B cell (primary cell): ENCODE measurements around the gene PAF1. TPM values are rescaled to one million over a fixed set of nuclear protein-coding genes. Genes with fewer than 3 reads are reported as not detected.

ENCODE experiments used
- ATAC-seq: fragments of 200-7000 bp; cut with Tn5 transposase; one replicate; pipeline ENCODE4 v1.10.0; 2021; ENCODE audit warnings: low read depth, mild to moderate bottlenecking, moderate number of reproducible peaks, moderate library complexity
- CTCF ChIA-PET: fragments of 350-600 bp; sonication (Branson Sonifier 250); formaldehyde crosslinking; loops from one replicate; lab custom pipeline; 2021; ENCODE audit warnings: antibody characterized with exemption, inconsistent platforms; lab: Charles Lee
- POLR2A ChIA-PET: fragments of 350-600 bp; sonication (Branson Sonifier 250); formaldehyde crosslinking; loops from one replicate; lab custom pipeline; 2021; ENCODE audit warnings: antibody characterized with exemption; lab: Charles Lee
- DNase-seq: peaks from one replicate; pipeline ENCODE4 v3.0.0; 2013
- H2AFZ ChIP-seq: 2 replicates; pipeline ENCODE4 v1.6.1; 2012; ENCODE audit warnings: mild to moderate bottlenecking, low read depth, low read length; ENCODE audit not compliant: insufficient read depth, poor library complexity, severe bottlenecking
- H3K27ac ChIP-seq, 2 donors: 1 replicate in 1 of 2; 2 replicates in 1 of 2; pipeline ENCODE4 v1.5.1; 2012 to 2013; ENCODE audit warnings: low read length in 2 of 2, mild to moderate bottlenecking in 2 of 2, moderate library complexity in 1 of 2
- H3K27me3 ChIP-seq, 4 experiments: fragments of 200-600 bp in 1 of 4; sonication (generic) in 1 of 4; replicated peaks in 1 of 4; 1 replicate in 2 of 4; 2 replicates in 2 of 4; pipeline versions ENCODE4 v1.6.1 to v1.7.0; 2013 to 2016; ENCODE audit warnings: low read length in 3 of 4, mild to moderate bottlenecking in 2 of 4, mixed read lengths in 1 of 4, moderate library complexity in 1 of 4; ENCODE audit not compliant: insufficient read depth in 4 of 4, control insufficient read depth in 3 of 4; ENCODE audit errors: control extremely low read depth in 1 of 4
- H3K36me3 ChIP-seq, 2 experiments: replicated peaks in 1 of 2; 1 replicate in 1 of 2; 2 replicates in 1 of 2; pipeline versions ENCODE4 v1.6.1 to v1.7.1; 2013; ENCODE audit warnings: low read length in 1 of 2; ENCODE audit not compliant: insufficient read depth in 2 of 2, control insufficient read depth in 1 of 2; ENCODE audit errors: control extremely low read depth in 1 of 2, extremely low read depth in 1 of 2
- H3K4me1 ChIP-seq, 2 donors: fragments of 200-600 bp in 1 of 2; sonication (generic) in 1 of 2; 1 replicate in 1 of 2; 2 replicates in 1 of 2; pipeline versions ENCODE4 v1.5.1 to v1.6.1; 2013 to 2017; ENCODE audit warnings: low read length in 2 of 2; ENCODE audit not compliant: control insufficient read depth in 2 of 2, insufficient read depth in 2 of 2
- H3K4me2 ChIP-seq: replicated peaks from 2 replicates; pipeline ENCODE3; 2012; ENCODE audit warnings: mild to moderate bottlenecking, low read depth, low read length; ENCODE audit not compliant: poor library complexity, severe bottlenecking
- H3K4me3 ChIP-seq, 5 experiments: fragments of 200-600 bp in 1 of 5; sonication (generic) in 1 of 5; 1 replicate in 3 of 5; 2 replicates in 2 of 5; pipeline versions ENCODE4 v1.5.1 to v1.7.0; 2011 to 2016; ENCODE audit warnings: low read length in 4 of 5, mild to moderate bottlenecking in 4 of 5, low read depth in 2 of 5, control low read depth in 1 of 5, moderate library complexity in 1 of 5; ENCODE audit not compliant: insufficient read depth in 1 of 5; ENCODE audit errors: control extremely low read depth in 1 of 5, extremely low read depth in 1 of 5
- H3K79me2 ChIP-seq: fragments of 200-600 bp; sonication (generic); one replicate; pipeline ENCODE4 v1.6.0; 2016; ENCODE audit warnings: low read length; ENCODE audit not compliant: control insufficient read depth, insufficient read depth
- H3K9ac ChIP-seq: fragments of 200-600 bp; sonication (generic); 2 replicates; pipeline ENCODE4 v1.6.1; 2017; ENCODE audit warnings: mild to moderate bottlenecking, low read length, moderate library complexity
- H3K9me3 ChIP-seq, 3 donors: one replicate each; pipeline versions ENCODE4 v1.6.1 to v1.7.1; 2013; ENCODE audit warnings: low read length in 2 of 3; ENCODE audit not compliant: control insufficient read depth in 2 of 3, insufficient read depth in 1 of 3; ENCODE audit errors: control extremely low read depth in 1 of 3
- H4K20me1 ChIP-seq: 2 replicates; pipeline ENCODE4 v1.6.0; 2012; ENCODE audit warnings: mild to moderate bottlenecking, low read length; ENCODE audit not compliant: insufficient read depth, control insufficient read depth, poor library complexity, severe bottlenecking
- H3K27ac Mint-ChIP-seq: one replicate; pipeline ENCODE4 v1.8.0; 2021; ENCODE audit warnings: mixed read lengths
- H3K27me3 Mint-ChIP-seq: one replicate; pipeline ENCODE4 v1.8.0; 2021; ENCODE audit warnings: mixed read lengths
- H3K4me1 Mint-ChIP-seq: one replicate; pipeline ENCODE4 v1.8.0; 2021; ENCODE audit warnings: mixed read lengths
- H3K4me3 Mint-ChIP-seq: one replicate; pipeline ENCODE4 v1.8.0; 2021; ENCODE audit warnings: mixed read lengths
- H3K9me3 Mint-ChIP-seq: one replicate; pipeline ENCODE4 v1.8.0; 2022; ENCODE audit warnings: mixed read lengths; ENCODE audit not compliant: insufficient read depth
- EZH2 ChIP-seq: IDR thresholded peaks from 2 replicates; pipeline ENCODE4 v1.6.1; 2012; ENCODE audit warnings: borderline replicate concordance, low read depth, mild to moderate bottlenecking, moderate library complexity, low read length; ENCODE audit not compliant: insufficient read depth, poor library complexity, severe bottlenecking
- WGBS: methylation state at CpG from one replicate; pipeline ENCODE4 v1.1.5; 2013; ENCODE audit warnings: missing lambda C conversion rate; ENCODE audit not compliant: insufficient coverage; 5-methylcytosine and 5-hydroxymethylcytosine counted together
- intact Hi-C: fragments of 100-400 bp; cut with micrococcal nuclease; formaldehyde crosslinking; loops from one replicate; pipeline ENCODE4 v1.10.0; 2022
- polyA plus RNA-seq: library from polyadenylated mRNA; depleted of rRNA; stranded (reverse); fragments of >200 nt; gene quantifications from 2 replicates; pipeline ENCODE4 v1.2.3, GENCODE V29; 2012
- total RNA-seq, 2 donors: library from RNA; stranded (reverse); fragments of 120-200 nt in 1 of 2; gene quantifications; 1 replicate in 1 of 2; 2 replicates in 1 of 2; pipeline versions ENCODE4 v1.2.3 to v1.2.4, GENCODE V29; 2013 to 2022
- TF ChIP-seq, protein P1 (sequence below): fragments of 200-600 bp; IDR thresholded peaks from one replicate; pipeline ENCODE4 v1.8.0; 2022; ENCODE audit warnings: antibody characterized with exemption, mild to moderate bottlenecking

Gene PAF1
- total and polyA plus RNA-seq, 2 donors (not counting 1 experiment from before 2014, with no cell fraction given) = 59.9 to 387 TPM

DNA sequence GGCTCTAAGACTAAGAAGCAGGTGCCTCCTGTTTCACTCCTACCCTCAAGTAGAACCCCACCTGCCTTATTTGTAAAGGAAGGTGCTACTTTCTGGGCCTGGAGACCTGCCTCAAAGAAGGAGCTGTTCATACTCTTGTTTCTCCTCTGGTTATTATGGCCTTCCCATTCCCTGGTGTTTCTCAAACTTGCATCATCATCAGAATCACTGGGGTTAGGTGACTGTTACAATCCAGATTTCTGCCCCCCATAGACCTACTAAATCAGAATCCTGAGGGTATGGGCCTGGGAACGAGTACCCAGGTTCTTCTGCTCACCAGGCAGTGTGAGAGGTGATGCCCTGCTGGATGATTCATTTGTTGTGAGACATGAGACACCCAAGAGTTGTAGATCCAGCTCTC, 30.3 kb downstream of the PAF1 start:
- Mint-ChIP-seq H3K27me3 (no peaks in the 10 kb centered on the region), H3K9me3 (no peaks in the 10 kb centered on the region), H3K27ac (no peak overlapping the region), H3K4me3 (no peak overlapping the region), H3K4me1 (peaks cover 35% of the 10 kb centered on the region)
- peaks cover 26 to 36% of the 10 kb centered on the region in 2 donors for H3K4me1 ChIP-seq
- H3K4me3 ChIP-seq = no peak overlapping the region
- ATAC-seq (no peak), DNase-seq (no peak)
- no peak overlapping the region for H2AFZ ChIP-seq
- H3K79me2 ChIP-seq = peaks cover 8% of the 10 kb centered on the region
- peaks cover 6 to 60% of the 10 kb centered on the region in 2 experiments for H3K36me3 ChIP-seq
- no peaks in the 10 kb centered on the region for H3K9me3 ChIP-seq
- no peak overlapping the region for H3K4me2 ChIP-seq
- H4K20me1 ChIP-seq = no peaks in the 10 kb centered on the region
- H3K27me3 ChIP-seq = no peaks in the 10 kb centered on the region
- CTCF ChIA-PET = no interaction called here
- TF ChIP-seq EZH2 = no peak
- TF ChIP-seq, protein P1, sequence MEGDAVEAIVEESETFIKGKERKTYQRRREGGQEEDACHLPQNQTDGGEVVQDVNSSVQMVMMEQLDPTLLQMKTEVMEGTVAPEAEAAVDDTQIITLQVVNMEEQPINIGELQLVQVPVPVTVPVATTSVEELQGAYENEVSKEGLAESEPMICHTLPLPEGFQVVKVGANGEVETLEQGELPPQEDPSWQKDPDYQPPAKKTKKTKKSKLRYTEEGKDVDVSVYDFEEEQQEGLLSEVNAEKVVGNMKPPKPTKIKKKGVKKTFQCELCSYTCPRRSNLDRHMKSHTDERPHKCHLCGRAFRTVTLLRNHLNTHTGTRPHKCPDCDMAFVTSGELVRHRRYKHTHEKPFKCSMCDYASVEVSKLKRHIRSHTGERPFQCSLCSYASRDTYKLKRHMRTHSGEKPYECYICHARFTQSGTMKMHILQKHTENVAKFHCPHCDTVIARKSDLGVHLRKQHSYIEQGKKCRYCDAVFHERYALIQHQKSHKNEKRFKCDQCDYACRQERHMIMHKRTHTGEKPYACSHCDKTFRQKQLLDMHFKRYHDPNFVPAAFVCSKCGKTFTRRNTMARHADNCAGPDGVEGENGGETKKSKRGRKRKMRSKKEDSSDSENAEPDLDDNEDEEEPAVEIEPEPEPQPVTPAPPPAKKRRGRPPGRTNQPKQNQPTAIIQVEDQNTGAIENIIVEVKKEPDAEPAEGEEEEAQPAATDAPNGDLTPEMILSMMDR = no peak
- 100% methylated on average over 1 of the region's 1 CpG for WGBS
- intact Hi-C loops = no loop called here
- no peak overlapping the region for H3K9ac ChIP-seq
- no peak overlapping the region for H3K27ac ChIP-seq
- POLR2A ChIA-PET = interaction anchor here (0.7 kb wide), 1 partner anchor 743 kb away, joined by 3 read pairs; the partner anchor contains the start of gene MAP4K1

DNA sequence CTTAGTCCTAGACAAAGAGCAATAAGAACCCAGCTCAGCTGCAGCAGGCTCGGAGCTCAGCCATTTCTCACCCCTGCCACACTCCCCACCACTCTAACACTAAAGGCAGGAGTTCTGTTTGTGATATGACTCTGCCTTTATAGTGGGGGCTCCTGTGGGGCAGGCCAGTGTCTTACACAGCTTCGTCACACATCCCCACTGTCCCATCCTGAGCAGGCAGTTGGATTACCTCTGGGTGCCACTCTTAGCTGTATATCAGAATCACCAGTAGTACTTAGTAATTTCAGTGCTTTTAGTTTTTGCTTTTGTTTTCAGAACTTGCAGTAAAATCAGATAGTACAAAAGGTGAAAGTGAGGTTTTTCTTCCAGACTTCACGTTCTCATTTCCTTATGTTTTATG, 31.9 kb downstream of the PAF1 start:
- DNase-seq (no peak), ATAC-seq (no peak)
- Mint-ChIP-seq H3K4me3 (no peak overlapping the region), H3K27ac (no peak overlapping the region), H3K27me3 (no peaks in the 10 kb centered on the region), H3K9me3 (no peaks in the 10 kb centered on the region), H3K4me1 (peaks cover 22% of the 10 kb centered on the region)
- peaks cover 18 to 22% of the 10 kb centered on the region in 2 donors for H3K4me1 ChIP-seq
- no peaks in the 10 kb centered on the region for H3K27me3 ChIP-seq
- H3K4me3 ChIP-seq = no peak overlapping the region
- H3K79me2 ChIP-seq = peaks cover 8% of the 10 kb centered on the region
- H3K36me3 ChIP-seq = peaks cover 8 to 76% of the 10 kb centered on the region in 2 experiments
- TF ChIP-seq, protein P1 = no peak
- TF ChIP-seq EZH2 = no peak
- no peak overlapping the region for H3K4me2 ChIP-seq
- H3K27ac ChIP-seq = no peak overlapping the region
- no peak overlapping the region for H2AFZ ChIP-seq
- no CpG with 5 or more reads among the region's 3 CpGs for WGBS
- CTCF ChIA-PET = no interaction called here
- H3K9ac ChIP-seq = no peak overlapping the region
- POLR2A ChIA-PET = interaction anchor here (0.5 kb wide), 1 partner anchor 44 kb away, joined by 5 read pairs; no protein-coding TSS in a partner anchor
- no peaks in the 10 kb centered on the region for H4K20me1 ChIP-seq
- intact Hi-C loops = no loop called here
- H3K9me3 ChIP-seq = no peaks in the 10 kb centered on the region
